Mesothelial cell of epicardium (in vitro differentiated cells): ENCODE results near the gene THSD4. TPM values are rescaled to one million over a fixed set of nuclear protein-coding genes. Genes with fewer than 3 reads are reported as not detected.

Experiments used
- DNase-seq, 2 experiments: peaks; one replicate each; pipeline ENCODE4 v3.0.0; 2021; ENCODE audit warnings: low spot score in 2 of 2; ENCODE audit not compliant: unreplicated experiment in 2 of 2
- H3K27ac Mint-ChIP-seq: 2 replicates; pipeline ENCODE4 v1.8.0; 2021; ENCODE audit warnings: mixed read lengths
- H3K27me3 Mint-ChIP-seq: 2 replicates; pipeline ENCODE4 v1.8.0; 2021; ENCODE audit warnings: low read depth, mixed read lengths
- H3K36me3 Mint-ChIP-seq: 2 replicates; pipeline ENCODE4 v1.8.0; 2021; ENCODE audit warnings: mixed read lengths
- H3K4me1 Mint-ChIP-seq: 2 replicates; pipeline ENCODE4 v1.8.0; 2021; ENCODE audit warnings: mixed read lengths
- H3K4me3 Mint-ChIP-seq: 2 replicates; pipeline ENCODE4 v1.8.0; 2021; ENCODE audit warnings: mild to moderate bottlenecking, moderate library complexity, mixed read lengths
- H3K9me3 Mint-ChIP-seq: 2 replicates; pipeline ENCODE4 v1.8.0; 2021; ENCODE audit warnings: mixed read lengths
- CTCF ChIP-seq: fragments of 200-600 bp; sonication (generic); IDR thresholded peaks from one replicate; pipeline ENCODE4 v1.5.0; 2021; ENCODE audit warnings: antibody characterized with exemption; ENCODE audit not compliant: unreplicated experiment
- total RNA-seq: library from RNA; stranded (reverse); gene quantifications from 3 replicates; pipeline ENCODE4 v1.2.1, GENCODE V29; 2021

THSD4 gene
- total RNA-seq, 1 donor from 2014 or later, result 93.9 TPM

GRCh38 chr15:71813723-71814470 is 698.6 kb downstream of the THSD4 start:
- no peak for DNase-seq
- no peaks in the 10 kb centered on the region for H3K27me3 Mint-ChIP-seq

GRCh38 chr15:71815301-71815700 is 700.0 kb downstream of the THSD4 start:
- no peak for TF ChIP-seq CTCF
- no peak overlapping the region for H3K27ac Mint-ChIP-seq
- peaks cover 1% of the 10 kb centered on the region for H3K4me1 Mint-ChIP-seq
- no peak overlapping the region for H3K4me3 Mint-ChIP-seq
- H3K27me3 Mint-ChIP-seq, result no peaks in the 10 kb centered on the region
- H3K36me3 Mint-ChIP-seq, result peaks cover 21% of the 10 kb centered on the region
- peaks cover 12% of the 10 kb centered on the region for H3K9me3 Mint-ChIP-seq
- no peak for DNase-seq

More at GRCh38 chr15:71813723-71814470, 698.6 kb downstream of the THSD4 start:
- Mint-ChIP-seq H3K36me3 (peaks cover 14% of the 10 kb centered on the region), H3K4me1 (peaks cover 1% of the 10 kb centered on the region), H3K9me3 (peaks cover 8% of the 10 kb centered on the region), H3K27ac (no peak overlapping the region), H3K4me3 (no peak overlapping the region)
- TF ChIP-seq CTCF, result no peak

GRCh38 chr15:71817351-71817750 is 702.1 kb downstream of the THSD4 start:
- DNase-seq, result no peak
- Mint-ChIP-seq H3K27ac (no peak overlapping the region), H3K4me1 (no peaks in the 10 kb centered on the region), H3K4me3 (no peak overlapping the region), H3K36me3 (peaks cover 38% of the 10 kb centered on the region), H3K27me3 (no peaks in the 10 kb centered on the region), H3K9me3 (peaks cover 23% of the 10 kb centered on the region)
- TF ChIP-seq CTCF, result no peak

- Mint-ChIP-seq H3K36me3 (peaks cover 58% of the 10 kb centered on the region), H3K9me3 (peaks cover 28% of the 10 kb centered on the region), H3K27me3 (no peaks in the 10 kb centered on the region), H3K4me1 (peaks cover 12% of the 10 kb centered on the region), H3K4me3 (no peak overlapping the region), H3K27ac (no peak overlapping the region)
- no peak for DNase-seq
- TF ChIP-seq CTCF, result no peak
These were observed 704.9 kb downstream of the THSD4 start for GRCh38 chr15:71820127-71820526.

- no peak for DNase-seq
- Mint-ChIP-seq H3K36me3 (peaks cover 60% of the 10 kb centered on the region), H3K9me3 (peaks cover 28% of the 10 kb centered on the region), H3K27me3 (no peaks in the 10 kb centered on the region), H3K4me1 (peaks cover 14% of the 10 kb centered on the region), H3K27ac (no peak overlapping the region), H3K4me3 (no peak overlapping the region)
- TF ChIP-seq CTCF, result no peak
These were observed 706.4 kb downstream of the THSD4 start for GRCh38 chr15:71821547-71822129.
